Ishikawa (cell line): Measurements from ENCODE around the gene FOXL2NB.

Source experiments
- EGR1 ChIP-seq: IDR thresholded peaks from 2 replicates; pipeline ENCODE4 v1.6.1; 2012
- EP300 ChIP-seq: IDR thresholded peaks from 2 replicates; pipeline ENCODE4 v1.6.1; 2012; ENCODE audit warnings: borderline replicate concordance
- TAF1 ChIP-seq: IDR thresholded peaks from 2 replicates; pipeline ENCODE4 v1.6.1; 2012; ENCODE audit warnings: low read depth, mild to moderate bottlenecking
- YY1 ChIP-seq: IDR thresholded peaks from 2 replicates; pipeline ENCODE4 v1.6.1; 2012; ENCODE audit warnings: low read depth
- TF ChIP-seq, protein P1 (sequence below): IDR thresholded peaks from 2 replicates; pipeline ENCODE4 v1.6.1; 2012
- TF ChIP-seq, protein P2 (sequence below): IDR thresholded peaks from 2 replicates; pipeline ENCODE4 v1.6.1; 2012

DNA sequence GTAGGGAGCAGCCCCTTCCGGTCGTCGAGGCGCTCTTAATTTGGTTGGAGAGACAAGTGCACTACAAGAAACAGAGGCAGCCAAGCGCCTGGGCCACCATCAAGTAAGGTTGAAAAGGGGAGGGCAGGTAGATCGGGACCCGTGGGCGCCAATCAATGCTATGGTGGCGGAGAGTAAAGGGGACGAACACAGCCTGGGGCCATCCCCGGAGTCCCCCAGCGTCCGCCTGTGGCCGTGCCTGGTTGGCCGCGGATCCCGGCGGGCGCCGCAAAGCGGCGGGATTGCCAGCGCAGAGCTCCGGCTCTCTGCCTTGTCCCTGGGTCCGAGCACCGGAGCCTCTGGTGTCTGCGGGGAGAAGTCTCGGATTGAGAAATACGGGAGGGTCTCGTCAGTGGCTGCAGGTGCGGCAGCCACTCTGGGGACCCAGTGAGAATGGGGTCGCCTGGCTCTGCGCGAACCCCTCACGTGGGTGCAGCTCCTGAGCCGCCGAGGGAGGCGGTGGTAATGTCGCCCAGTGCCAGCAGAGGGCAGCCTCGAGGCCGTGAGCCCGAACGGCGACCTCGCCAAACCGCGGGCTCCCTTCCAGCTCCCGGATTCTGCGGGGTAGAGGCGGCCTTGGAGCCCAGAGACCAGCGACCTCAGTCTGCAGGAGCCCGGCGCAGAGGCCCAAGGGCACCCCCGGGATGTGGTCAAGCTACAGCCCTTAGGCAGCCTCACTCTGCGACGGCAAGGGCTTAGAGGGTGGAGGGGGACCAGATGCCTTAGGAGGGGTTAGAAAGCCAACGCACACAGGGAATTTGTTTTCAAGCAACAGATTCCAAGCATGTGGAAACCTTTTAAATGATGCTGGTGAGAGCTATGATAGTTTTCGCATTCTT lies 10.9 kb upstream of the FOXL2NB start:
- TF ChIP-seq YY1 (no peak; the same call in 1 of the 2 replicates), EP300 (no peak), TAF1 (peak; percentile 23; the same call in 1 of the 2 replicates), EGR1 (no peak)
- TF ChIP-seq, protein P1, sequence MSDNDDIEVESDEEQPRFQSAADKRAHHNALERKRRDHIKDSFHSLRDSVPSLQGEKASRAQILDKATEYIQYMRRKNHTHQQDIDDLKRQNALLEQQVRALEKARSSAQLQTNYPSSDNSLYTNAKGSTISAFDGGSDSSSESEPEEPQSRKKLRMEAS, result peak; percentile 82
- TF ChIP-seq, protein P2, sequence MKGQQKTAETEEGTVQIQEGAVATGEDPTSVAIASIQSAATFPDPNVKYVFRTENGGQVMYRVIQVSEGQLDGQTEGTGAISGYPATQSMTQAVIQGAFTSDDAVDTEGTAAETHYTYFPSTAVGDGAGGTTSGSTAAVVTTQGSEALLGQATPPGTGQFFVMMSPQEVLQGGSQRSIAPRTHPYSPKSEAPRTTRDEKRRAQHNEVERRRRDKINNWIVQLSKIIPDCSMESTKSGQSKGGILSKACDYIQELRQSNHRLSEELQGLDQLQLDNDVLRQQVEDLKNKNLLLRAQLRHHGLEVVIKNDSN, result peak; percentile 82
